GM21825 (cell line): ENCODE measurements around the gene CYBC1.

Source experiments
- ATAC-seq: cut with Tn5 transposase; IDR thresholded peaks from one replicate; pipeline ENCODE4 v1.9.1; 2021; ENCODE audit warnings: mild to moderate bottlenecking, moderate library complexity; ENCODE audit not compliant: unreplicated experiment

CYBC1 gene

GRCh38 chr17:82450357-82451106, at the start of gene CYBC1:
Gene CYBC1 (minus strand): TSS chr17:82450752. CDS start chr17:82449254, 1,498 bp downstream.
- peak; percentile 59 for ATAC-seq

- ATAC-seq: no peak
These were observed 47.2 kb upstream of the CYBC1 start for GRCh38 chr17:82497483-82498405.

- peak; percentile 65 for ATAC-seq
These were observed 46.2 kb upstream of the CYBC1 start for GRCh38 chr17:82496529-82497434.

- no peak for ATAC-seq
These were observed 45.4 kb upstream of the CYBC1 start for GRCh38 chr17:82495844-82496528.

GRCh38 chr17:82494236-82495055, 43.9 kb upstream of the CYBC1 start:
- ATAC-seq: peak; percentile 44

GRCh38 chr17:82493226-82493781, 42.8 kb upstream of the CYBC1 start:
- no peak for ATAC-seq

GRCh38 chr17:82492643-82493225, 42.2 kb upstream of the CYBC1 start:
- no peak for ATAC-seq

GRCh38 chr17:82491533-82491932, 41.0 kb upstream of the CYBC1 start:
- no peak for ATAC-seq

- no peak for ATAC-seq
These were observed 40.6 kb upstream of the CYBC1 start for GRCh38 chr17:82491196-82491530.

GRCh38 chr17:82490512-82491195, 40.1 kb upstream of the CYBC1 start:
- no peak for ATAC-seq

- no peak for ATAC-seq
These were observed 39.4 kb upstream of the CYBC1 start for GRCh38 chr17:82489851-82490511.

GRCh38 chr17:82489117-82489516, 38.6 kb upstream of the CYBC1 start:
- no peak for ATAC-seq

- no peak for ATAC-seq
These were observed 37.4 kb upstream of the CYBC1 start for GRCh38 chr17:82487910-82488309.

GRCh38 chr17:82486231-82487094, 35.9 kb upstream of the CYBC1 start:
- ATAC-seq: no peak

- no peak for ATAC-seq
These were observed 33.3 kb upstream of the CYBC1 start for GRCh38 chr17:82483836-82484235.

GRCh38 chr17:82483204-82483660, 32.7 kb upstream of the CYBC1 start:
- no peak for ATAC-seq

GRCh38 chr17:82480318-82480717, 29.8 kb upstream of the CYBC1 start:
- ATAC-seq: no peak
